BJ (cell line): ENCODE measurements around the gene TMEM269. TPM values are rescaled to one million over a fixed set of nuclear protein-coding genes. Genes with fewer than 3 reads are reported as not detected.

Source experiments
- CTCF ChIA-PET: fragments of 350-600 bp; formaldehyde crosslinking; extraction: SDS; loops from one replicate; lab custom pipeline; 2021; ENCODE audit warnings: antibody characterized with exemption, inconsistent platforms; lab: Yijun Ruan, JAX
- POLR2A ChIA-PET: fragments of 300-600 bp; sonication (Branson Sonifier 250); formaldehyde crosslinking; extraction: SDS; loops from one replicate; lab custom pipeline; 2021; ENCODE audit warnings: antibody characterized with exemption; lab: Charles Lee
- DNase-seq: peaks from one replicate; pipeline ENCODE4 v3.0.0-alpha.2; 2011; ENCODE audit warnings: low read depth
- H3K27me3 ChIP-seq: 2 replicates; pipeline ENCODE4 v1.6.0; 2011; ENCODE audit warnings: low read length; ENCODE audit not compliant: control insufficient read depth, insufficient read depth
- H3K36me3 ChIP-seq: 2 replicates; pipeline ENCODE4 v1.5.1; 2011; ENCODE audit warnings: low read length; ENCODE audit not compliant: control insufficient read depth, insufficient read depth
- H3K4me3 ChIP-seq: 2 replicates; pipeline ENCODE4 v1.5.1; 2011; ENCODE audit warnings: low read depth, mild to moderate bottlenecking, control low read depth, low read length
- CTCF ChIP-seq: IDR thresholded peaks from 2 replicates; pipeline ENCODE4 v1.5.1; 2011; ENCODE audit warnings: low read depth, mild to moderate bottlenecking, control low read depth, inconsistent platforms, low read length, moderate library complexity; ENCODE audit not compliant: insufficient read depth
- polyA plus RNA-seq: library from polyadenylated mRNA; depleted of rRNA; stranded (reverse); fragments of >200 nt; gene quantifications from 2 replicates; pipeline ENCODE4 v1.2.3, GENCODE V29; 2011

The TMEM269 gene
- polyA plus RNA-seq, 1 experiment: not detected

GRCh38 chr1:42820813-42821212 lies 36.0 kb downstream of the TMEM269 start:
- H3K36me3 ChIP-seq: no peaks in the 10 kb centered on the region
- TF ChIP-seq CTCF: no peak
- ChIA-PET CTCF (interaction anchor here (1.3 to 1.4 kb wide), 2 partner anchors 9 to 43 kb away, joined by 4 to 6 read pairs; no protein-coding TSS in a partner anchor), POLR2A (no interaction called here)
- DNase-seq: no peak
- H3K4me3 ChIP-seq: no peak overlapping the region
- no peaks in the 10 kb centered on the region for H3K27me3 ChIP-seq

- no peaks in the 10 kb centered on the region for H3K36me3 ChIP-seq
- no peak for TF ChIP-seq CTCF
- ChIA-PET CTCF (interaction anchor here (1.3 kb wide), 1 partner anchor 43 kb away, joined by 6 read pairs; no protein-coding TSS in a partner anchor), POLR2A (interaction anchor here (0.6 kb wide), 3 partner anchors 31 to 1469 kb away, joined by 4 to 10 read pairs (median 4); no protein-coding TSS in a partner anchor)
- H3K27me3 ChIP-seq: no peaks in the 10 kb centered on the region
- DNase-seq: no peak
- H3K4me3 ChIP-seq: no peak overlapping the region
Measured at GRCh38 chr1:42821690-42822089, 36.9 kb downstream of the TMEM269 start.

- Histone ChIP-seq H3K36me3 (no peaks in the 10 kb centered on the region), H3K27me3 (no peaks in the 10 kb centered on the region), H3K4me3 (no peak overlapping the region)
- CTCF ChIA-PET: no interaction called here
- DNase-seq: peak; percentile 84
- POLR2A ChIA-PET: interaction anchor here (0.6 kb wide), 1 partner anchor 31 kb away, joined by 9 read pairs; no protein-coding TSS in a partner anchor
- no peak for TF ChIP-seq CTCF
Measured at GRCh38 chr1:42822800-42823392, 38.1 kb downstream of the TMEM269 start.

- no peak overlapping the region for H3K4me3 ChIP-seq
- no peak for TF ChIP-seq CTCF
- H3K36me3 ChIP-seq: no peaks in the 10 kb centered on the region
- ChIA-PET POLR2A (no interaction called here), CTCF (interaction anchor here (0.8 to 1.1 kb wide), 2 partner anchors 10 to 98 kb away, joined by 3 read pairs; no protein-coding TSS in a partner anchor)
- no peaks in the 10 kb centered on the region for H3K27me3 ChIP-seq
- no peak for DNase-seq
Measured at GRCh38 chr1:42824481-42825035, 39.8 kb downstream of the TMEM269 start.

- H3K4me3 ChIP-seq: no peak overlapping the region
- TF ChIP-seq CTCF: no peak
- H3K36me3 ChIP-seq: peaks cover 2% of the 10 kb centered on the region
- H3K27me3 ChIP-seq: no peaks in the 10 kb centered on the region
- CTCF ChIA-PET: interaction anchor here (0.8 to 1.1 kb wide), 2 partner anchors 9 to 97 kb away, joined by 3 read pairs; no protein-coding TSS in a partner anchor
- DNase-seq: no peak
- POLR2A ChIA-PET: no interaction called here
Measured at GRCh38 chr1:42825036-42825851, 40.5 kb downstream of the TMEM269 start.
